NCI-H2196 (cell line): ENCODE measurements around the gene PCNX4.

Experiments used
- DNase-seq: peaks from one replicate; lab custom pipeline; 2025; ENCODE audit not compliant: unreplicated experiment; lab: John Stamatoyannopoulos, UW

Gene PCNX4

DNA sequence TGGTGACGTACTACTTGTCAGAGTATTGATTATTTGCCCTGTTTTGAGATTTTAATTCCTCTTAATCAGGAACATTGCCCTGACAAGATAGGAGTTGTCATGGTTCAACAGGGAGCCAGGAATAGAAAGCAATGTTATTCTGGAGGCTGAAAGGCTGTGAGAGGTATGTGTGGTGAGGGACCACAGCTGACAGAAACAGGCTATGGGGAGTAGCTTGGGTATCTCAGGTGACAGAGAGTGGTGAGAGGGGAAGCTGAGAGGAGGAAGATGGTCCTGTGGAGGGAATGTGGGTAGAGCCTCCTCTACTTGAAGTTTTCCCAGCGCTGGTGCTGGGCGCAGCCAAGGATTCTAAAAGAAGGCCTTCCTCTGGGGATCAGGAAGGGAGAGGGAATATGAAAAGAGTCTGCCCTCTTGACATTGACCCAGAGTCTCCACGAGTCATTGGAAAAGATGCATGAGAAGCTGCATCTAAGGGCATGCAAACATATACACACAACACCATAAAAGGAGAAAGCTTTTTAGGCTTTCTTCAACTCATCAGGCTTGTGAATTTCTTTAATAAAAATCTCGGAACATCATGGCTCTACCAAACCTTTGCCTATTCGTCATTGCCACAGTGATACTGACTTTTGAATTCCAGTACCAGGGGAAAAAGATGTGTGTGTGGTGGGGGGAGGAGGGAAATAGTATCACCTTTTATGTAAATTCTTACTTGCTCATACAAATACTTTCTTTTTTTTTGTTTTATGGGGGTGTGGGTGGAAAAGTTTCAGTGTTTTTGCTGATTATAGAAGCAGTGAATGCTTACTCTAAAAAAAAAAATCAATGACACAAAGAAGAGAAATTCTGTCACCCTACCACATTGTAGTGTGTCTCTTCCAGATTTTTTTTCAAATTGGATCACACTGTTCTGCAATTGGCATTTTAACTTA, 113.4 kb downstream of the PCNX4 start:
- DNase-seq: no peak

DNA sequence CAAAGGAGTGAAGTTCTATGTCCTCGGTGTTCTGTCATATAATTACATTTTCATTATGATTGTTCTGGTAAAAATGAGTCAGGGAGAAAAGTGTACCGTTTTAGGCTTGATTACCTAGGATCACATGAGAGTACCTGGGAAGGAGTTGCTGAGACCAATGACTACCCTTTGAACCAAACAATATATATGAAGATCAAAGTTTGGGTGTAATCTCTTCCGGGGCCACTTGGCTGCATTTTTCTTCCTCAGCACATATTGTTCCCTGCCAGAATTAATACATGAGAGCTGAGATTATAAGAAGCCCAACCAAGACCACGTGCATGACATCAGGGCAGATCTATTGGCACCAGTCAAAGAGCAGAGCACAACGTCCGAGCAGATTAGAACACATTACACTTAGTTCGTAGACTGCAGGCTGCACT, 114.5 kb downstream of the PCNX4 start:
- no peak for DNase-seq

DNA sequence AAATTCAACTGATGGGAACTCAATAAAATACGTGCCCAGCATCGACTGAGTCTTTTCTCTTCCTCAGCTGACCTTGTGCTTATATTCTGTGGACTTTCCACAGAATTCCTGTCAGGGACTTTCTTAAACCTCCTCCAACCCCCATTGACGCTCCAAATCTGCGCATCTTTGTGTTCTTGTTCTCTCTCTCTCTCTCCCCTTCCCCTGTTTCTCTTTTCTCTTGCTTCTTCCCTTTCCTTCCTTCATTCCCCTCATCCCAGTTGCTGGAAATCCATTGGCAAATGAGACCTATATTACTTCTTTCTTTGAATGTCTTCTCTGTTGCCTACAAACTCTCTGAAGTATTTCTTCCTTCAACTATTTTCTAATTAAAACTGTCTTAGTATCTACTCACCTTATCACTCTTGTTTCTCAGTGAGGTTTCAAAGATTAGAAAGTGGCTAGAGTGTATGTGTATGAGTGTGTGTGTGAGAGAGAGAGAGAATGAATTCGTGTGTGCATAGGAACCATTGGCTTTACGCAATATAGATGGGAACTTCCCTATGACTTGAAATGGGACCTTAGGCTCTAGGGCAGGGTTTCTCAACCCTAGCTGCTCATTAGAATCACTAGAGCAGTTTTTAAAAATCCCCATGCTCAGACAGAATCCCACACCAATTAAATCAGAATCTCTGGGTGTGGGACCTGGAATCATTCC, 115.3 kb downstream of the PCNX4 start:
- DNase-seq: no peak

GRCh38 chr14:60210703-60211102, 119.0 kb downstream of the PCNX4 start:
- DNase-seq: no peak

- DNase-seq: no peak
These were observed 119.4 kb downstream of the PCNX4 start for GRCh38 chr14:60211153-60211552.

- DNase-seq: no peak
These were observed 121.0 kb downstream of the PCNX4 start for GRCh38 chr14:60212503-60213371.

- no peak for DNase-seq
These were observed 122.3 kb downstream of the PCNX4 start for GRCh38 chr14:60214003-60214402.

- DNase-seq: no peak
These were observed 122.8 kb downstream of the PCNX4 start for GRCh38 chr14:60214415-60215126.

DNA sequence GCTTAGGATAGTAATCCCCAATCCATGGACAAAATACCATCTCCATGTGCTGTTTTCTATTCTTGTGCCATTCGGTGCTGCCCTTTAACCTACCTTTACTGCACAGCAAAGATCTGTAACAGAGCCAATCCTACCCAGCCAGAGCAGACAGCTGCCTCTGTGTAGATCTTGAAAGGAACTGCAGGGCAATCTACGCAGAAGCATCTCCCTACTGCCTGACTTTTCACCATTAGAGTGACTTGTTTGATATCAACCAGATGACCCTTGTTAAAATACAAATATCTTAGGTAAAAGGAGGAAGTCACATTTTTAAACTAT, 123.4 kb downstream of the PCNX4 start:
- DNase-seq: no peak

GRCh38 chr14:60215520-60216420, 124.0 kb downstream of the PCNX4 start:
- DNase-seq: no peak

- no peak for DNase-seq
These were observed 126.0 kb downstream of the PCNX4 start for GRCh38 chr14:60217713-60218112.
